Keratinocyte (primary cell): ENCODE measurements around the gene MRPL38.

Source experiments
- EZH2 ChIP-seq: IDR thresholded peaks from one replicate; pipeline ENCODE4 v1.6.1; 2012; ENCODE audit warnings: inconsistent platforms, mild to moderate bottlenecking, low read length, moderate library complexity
- TF ChIP-seq, protein P1 (sequence below), 3 experiments: IDR thresholded peaks in 1 of 3; conservative IDR thresholded peaks in 1 of 3; optimal IDR thresholded peaks in 1 of 3; 2 replicates in 2 of 3; 3 replicates in 1 of 3; pipeline versions ENCODE3 to v1.5.1; 2011; ENCODE audit warnings: low read length in 3 of 3, mild to moderate bottlenecking in 3 of 3, moderate library complexity in 2 of 3, control low read depth in 1 of 3, inconsistent platforms in 1 of 3; ENCODE audit not compliant: insufficient read depth in 2 of 3; ENCODE audit errors: extremely low read depth in 1 of 3

DNA sequence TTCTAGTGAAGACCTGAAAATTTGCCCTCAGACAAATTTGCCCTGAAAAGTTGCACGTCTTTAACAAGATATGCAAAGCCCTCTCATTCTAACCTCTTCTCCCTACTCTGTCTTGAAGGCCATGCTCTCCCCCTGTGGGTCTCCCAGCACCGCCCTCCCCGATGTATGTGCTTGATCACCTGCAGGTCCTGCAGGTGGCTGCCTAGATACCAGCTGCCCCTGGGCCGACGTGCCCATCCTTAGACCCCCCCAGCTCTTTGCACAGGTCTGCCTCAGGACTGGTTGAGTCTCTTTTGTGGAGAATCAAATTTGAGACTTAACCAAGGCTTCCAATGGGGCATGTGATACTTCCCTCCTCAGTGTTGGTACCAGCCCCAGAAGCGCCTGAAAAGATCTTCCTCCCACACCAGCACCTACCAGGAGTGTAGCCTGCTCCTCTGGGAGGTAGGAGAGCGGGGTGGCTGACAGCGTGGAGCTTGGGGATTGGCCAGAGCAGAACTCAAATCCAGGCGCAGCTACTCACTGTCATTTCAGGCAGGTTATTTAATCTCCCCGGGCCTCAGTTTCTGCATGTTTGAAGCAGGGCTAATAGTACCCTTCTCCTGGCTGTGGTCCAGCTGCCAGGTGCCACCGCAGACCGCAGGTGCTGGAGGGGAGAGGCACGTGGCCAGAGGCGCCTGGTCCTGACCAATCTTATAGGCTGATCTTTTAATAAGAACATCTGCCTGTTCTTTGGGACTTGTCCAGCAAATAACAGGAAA, 4.5 kb upstream of the MRPL38 start:
- TF ChIP-seq, protein P1, sequence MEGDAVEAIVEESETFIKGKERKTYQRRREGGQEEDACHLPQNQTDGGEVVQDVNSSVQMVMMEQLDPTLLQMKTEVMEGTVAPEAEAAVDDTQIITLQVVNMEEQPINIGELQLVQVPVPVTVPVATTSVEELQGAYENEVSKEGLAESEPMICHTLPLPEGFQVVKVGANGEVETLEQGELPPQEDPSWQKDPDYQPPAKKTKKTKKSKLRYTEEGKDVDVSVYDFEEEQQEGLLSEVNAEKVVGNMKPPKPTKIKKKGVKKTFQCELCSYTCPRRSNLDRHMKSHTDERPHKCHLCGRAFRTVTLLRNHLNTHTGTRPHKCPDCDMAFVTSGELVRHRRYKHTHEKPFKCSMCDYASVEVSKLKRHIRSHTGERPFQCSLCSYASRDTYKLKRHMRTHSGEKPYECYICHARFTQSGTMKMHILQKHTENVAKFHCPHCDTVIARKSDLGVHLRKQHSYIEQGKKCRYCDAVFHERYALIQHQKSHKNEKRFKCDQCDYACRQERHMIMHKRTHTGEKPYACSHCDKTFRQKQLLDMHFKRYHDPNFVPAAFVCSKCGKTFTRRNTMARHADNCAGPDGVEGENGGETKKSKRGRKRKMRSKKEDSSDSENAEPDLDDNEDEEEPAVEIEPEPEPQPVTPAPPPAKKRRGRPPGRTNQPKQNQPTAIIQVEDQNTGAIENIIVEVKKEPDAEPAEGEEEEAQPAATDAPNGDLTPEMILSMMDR (optimal IDR thresholded peaks at IDR 0.05 in 1 of 3, IDR thresholded peaks at IDR 0.05 in 1 of 3, conservative IDR thresholded peaks at IDR 0.05 in 1 of 3; ENCODE audit: extremely low read depth in 1 of 3, insufficient read depth in 2 of 3, low read length in 3 of 3), result no peak
- no peak for TF ChIP-seq EZH2
